Measurements from ENCODE around the gene THAP8. TPM values are rescaled to one million over a fixed set of nuclear protein-coding genes. Genes with fewer than 3 reads are reported as not detected.

The THAP8 gene
- total RNA-seq, 1 experiment from 2014 or later, result 4.6 TPM

DNA sequence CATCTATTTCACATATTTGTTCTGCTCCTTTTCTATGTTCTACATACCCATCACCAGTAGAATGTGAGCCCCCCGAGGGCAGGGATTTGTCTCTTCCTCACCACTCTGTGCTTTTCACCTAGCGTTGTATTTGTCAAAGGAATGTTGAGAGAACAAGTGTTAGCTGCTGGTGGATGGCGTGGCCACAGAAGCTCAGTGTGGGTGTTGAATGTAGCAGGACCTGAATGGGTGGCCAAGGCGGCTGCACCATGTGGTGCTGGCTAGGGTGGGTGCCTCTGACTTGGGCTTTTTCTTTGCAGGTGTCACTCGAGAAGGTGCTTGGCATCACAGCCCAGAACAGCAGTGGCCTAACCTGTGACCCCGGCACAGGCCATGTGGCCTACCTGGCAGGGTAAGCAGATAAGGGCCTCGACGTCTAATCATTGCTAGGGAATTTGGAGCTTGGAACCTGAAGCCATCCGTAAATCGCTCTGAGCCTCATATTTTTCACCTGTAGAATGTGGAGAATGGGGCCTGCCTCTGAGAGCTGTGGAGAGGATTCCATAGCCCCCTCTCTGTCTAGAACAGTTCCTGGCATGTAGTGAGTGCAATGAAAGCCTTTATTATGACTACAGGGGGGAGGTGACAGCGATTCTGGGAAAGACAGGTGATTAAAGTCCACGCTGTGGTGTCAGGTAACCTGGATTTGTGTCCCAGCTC, 4.5 kb upstream of the THAP8 start:
- Histone ChIP-seq H3K9me3 (ENCODE audit: low read depth, low read length, poor library complexity, severe bottlenecking) (no peaks in the 10 kb centered on the region), H3K36me3 (ENCODE audit: insufficient read depth, low read length, poor library complexity, severe bottlenecking) (peaks cover 38% of the 10 kb centered on the region), H3K27me3 (replicated peaks; ENCODE audit: insufficient read depth, low read depth, low read length, poor library complexity) (no peaks in the 10 kb centered on the region), H3K4me1 (ENCODE audit: insufficient read depth, low read length, poor library complexity, severe bottlenecking) (peaks cover 5% of the 10 kb centered on the region), H3K27ac (ENCODE audit: low read depth, low read length, poor library complexity, severe bottlenecking) (peak overlapping the region; percentile 23), H3K4me3 (ENCODE audit: low read depth, low read length, poor library complexity, severe bottlenecking) (no peak overlapping the region)
- ChIA-PET CTCF (no interaction called here), POLR2A (ENCODE audit: low non-redundant PET) (no interaction called here)
- intact Hi-C loops (cut with micrococcal nuclease; ENCODE audit: unreplicated experiment), result no loop called here
- TF ChIP-seq, protein P1, sequence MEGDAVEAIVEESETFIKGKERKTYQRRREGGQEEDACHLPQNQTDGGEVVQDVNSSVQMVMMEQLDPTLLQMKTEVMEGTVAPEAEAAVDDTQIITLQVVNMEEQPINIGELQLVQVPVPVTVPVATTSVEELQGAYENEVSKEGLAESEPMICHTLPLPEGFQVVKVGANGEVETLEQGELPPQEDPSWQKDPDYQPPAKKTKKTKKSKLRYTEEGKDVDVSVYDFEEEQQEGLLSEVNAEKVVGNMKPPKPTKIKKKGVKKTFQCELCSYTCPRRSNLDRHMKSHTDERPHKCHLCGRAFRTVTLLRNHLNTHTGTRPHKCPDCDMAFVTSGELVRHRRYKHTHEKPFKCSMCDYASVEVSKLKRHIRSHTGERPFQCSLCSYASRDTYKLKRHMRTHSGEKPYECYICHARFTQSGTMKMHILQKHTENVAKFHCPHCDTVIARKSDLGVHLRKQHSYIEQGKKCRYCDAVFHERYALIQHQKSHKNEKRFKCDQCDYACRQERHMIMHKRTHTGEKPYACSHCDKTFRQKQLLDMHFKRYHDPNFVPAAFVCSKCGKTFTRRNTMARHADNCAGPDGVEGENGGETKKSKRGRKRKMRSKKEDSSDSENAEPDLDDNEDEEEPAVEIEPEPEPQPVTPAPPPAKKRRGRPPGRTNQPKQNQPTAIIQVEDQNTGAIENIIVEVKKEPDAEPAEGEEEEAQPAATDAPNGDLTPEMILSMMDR (conservative IDR thresholded peaks at IDR 0.05; ENCODE audit: low read depth, low read length), result no peak
- TF ChIP-seq EZH2 (IDR thresholded peaks at IDR 0.05; ENCODE audit: borderline replicate concordance, low read depth, low read length, poor library complexity, severe bottlenecking), result no peak
- BruUV-seq (replicated peaks), result no TSS peak
- DNase-seq (ENCODE audit: low spot score), result no peak

DNA sequence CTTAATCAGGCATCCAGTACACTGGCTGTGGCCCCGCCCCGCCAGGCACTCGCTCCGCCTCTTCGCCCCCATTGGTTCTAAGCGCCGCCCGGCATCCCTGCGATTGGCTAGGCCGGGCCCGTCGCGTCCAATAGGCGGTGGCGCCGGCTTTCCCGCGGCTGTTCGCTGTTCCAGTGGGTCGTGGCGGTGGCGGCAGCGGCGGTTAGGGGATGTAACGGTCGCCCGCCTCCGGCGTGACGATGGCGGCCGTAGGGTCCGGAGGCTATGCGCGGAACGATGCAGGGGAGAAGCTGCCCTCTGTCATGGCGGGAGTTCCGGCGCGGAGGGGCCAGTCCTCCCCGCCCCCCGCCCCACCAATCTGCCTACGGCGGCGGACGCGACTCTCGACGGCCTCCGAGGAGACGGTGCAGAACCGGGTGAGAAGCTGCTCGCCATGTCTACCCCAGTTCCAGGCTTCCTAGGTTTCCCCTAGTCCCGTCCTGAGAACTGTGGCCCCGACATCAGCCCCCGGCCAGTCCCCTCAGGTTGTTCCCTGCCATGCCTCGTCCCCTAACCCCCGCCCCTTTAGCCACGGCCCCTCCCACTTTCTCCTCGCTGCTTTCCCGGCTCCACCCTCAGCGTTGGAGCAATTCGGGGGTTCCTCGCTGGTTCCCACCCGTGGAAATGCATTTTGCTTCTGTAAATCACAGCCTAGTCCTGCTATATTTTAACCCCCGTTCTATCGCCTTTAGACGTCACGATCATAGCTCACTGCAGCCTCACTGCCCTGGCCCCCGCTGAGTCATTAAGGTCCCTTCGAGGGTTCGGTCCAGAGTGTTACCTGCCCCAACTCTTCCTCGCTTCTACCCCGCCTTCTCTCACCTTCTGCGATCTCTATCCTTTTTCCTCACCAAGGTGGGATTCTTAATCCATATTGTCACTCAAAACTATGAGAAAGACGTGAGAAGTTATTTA, 925 bp upstream of the THAP8 start, which contains the start of gene WDR62:
WDR62 (plus strand) TSS at position 165 of the 954 bp plus-strand sequence; CDS start at position 240, 75 bp downstream.
- Histone ChIP-seq H3K36me3 (ENCODE audit: insufficient read depth, low read length, poor library complexity, severe bottlenecking) (peaks cover 17% of the 10 kb centered on the region), H3K27ac (ENCODE audit: low read depth, low read length, poor library complexity, severe bottlenecking) (peak within 1 kb of the TSS; percentile 93), H3K9me3 (ENCODE audit: low read depth, low read length, poor library complexity, severe bottlenecking) (no peaks in the 10 kb centered on the region), H3K27me3 (replicated peaks; ENCODE audit: insufficient read depth, low read depth, low read length, poor library complexity) (no peaks in the 10 kb centered on the region), H3K4me3 (ENCODE audit: low read depth, low read length, poor library complexity, severe bottlenecking) (peak within 1 kb of the TSS; percentile 85), H3K4me1 (ENCODE audit: insufficient read depth, low read length, poor library complexity, severe bottlenecking) (peaks cover 5% of the 10 kb centered on the region)
- TF ChIP-seq EZH2 (IDR thresholded peaks at IDR 0.05; ENCODE audit: borderline replicate concordance, low read depth, low read length, poor library complexity, severe bottlenecking), result no peak
- TF ChIP-seq, protein P1 (conservative IDR thresholded peaks at IDR 0.05; ENCODE audit: low read depth, low read length), result 0 out of 2 replicates have a peak, but pooled peaks have one; percentile 4
- CTCF ChIA-PET, result no interaction called here
- no TSS peak for BruUV-seq (replicated peaks)
- POLR2A ChIA-PET (ENCODE audit: low non-redundant PET), result interaction anchor here (0.9 kb wide), 1 partner anchor 60 kb away, joined by 3 read pairs; no protein-coding TSS in a partner anchor
- DNase-seq (ENCODE audit: low spot score), result peak; percentile 97
- intact Hi-C loops (cut with micrococcal nuclease; ENCODE audit: unreplicated experiment), result loop anchor here (2.0 kb wide), 1 partner anchor 60 kb away; the partner anchor contains the start of genes POLR2I and TBCB

DNA sequence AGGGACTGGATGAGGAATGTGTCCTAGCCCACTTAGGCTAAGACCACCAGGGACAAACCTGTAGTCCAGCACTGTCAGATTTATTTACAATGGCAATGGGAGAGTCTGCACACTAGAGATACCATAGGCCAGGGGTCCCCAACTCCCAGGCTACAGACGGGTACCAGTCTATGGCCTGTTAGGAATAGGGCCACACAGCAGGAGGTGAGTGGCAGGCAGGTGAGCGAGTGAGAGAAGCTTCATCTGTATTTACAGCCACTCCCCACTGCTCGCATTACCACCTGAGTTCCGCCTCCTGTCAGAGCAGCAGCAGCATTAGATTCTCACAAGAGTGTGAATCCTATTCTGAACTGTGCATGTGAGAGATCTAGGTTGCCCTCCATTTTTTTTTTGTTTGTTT, 2.4 kb downstream of the THAP8 start:
- intact Hi-C loops (cut with micrococcal nuclease; ENCODE audit: unreplicated experiment), result no loop called here
- peaks cover under 1% of the 10 kb centered on the region for H3K4me1 ChIP-seq (ENCODE audit: insufficient read depth, low read length, poor library complexity, severe bottlenecking)

More for the DNA sequence above, 2.4 kb downstream of the THAP8 start:
- no peak for TF ChIP-seq EZH2 (IDR thresholded peaks at IDR 0.05; ENCODE audit: borderline replicate concordance, low read depth, low read length, poor library complexity, severe bottlenecking)
- TF ChIP-seq, protein P1 (conservative IDR thresholded peaks at IDR 0.05; ENCODE audit: low read depth, low read length), result no peak
- H3K9me3 ChIP-seq (ENCODE audit: low read depth, low read length, poor library complexity, severe bottlenecking), result no peaks in the 10 kb centered on the region
- no TSS peak for BruUV-seq (replicated peaks)
- DNase-seq (ENCODE audit: low spot score), result no peak
- no peaks in the 10 kb centered on the region for H3K27me3 ChIP-seq (replicated peaks; ENCODE audit: insufficient read depth, low read depth, low read length, poor library complexity)
- H3K27ac ChIP-seq (ENCODE audit: low read depth, low read length, poor library complexity, severe bottlenecking), result no peak overlapping the region
- no peaks in the 10 kb centered on the region for H3K36me3 ChIP-seq (ENCODE audit: insufficient read depth, low read length, poor library complexity, severe bottlenecking)
- POLR2A ChIA-PET (ENCODE audit: low non-redundant PET), result no interaction called here
- CTCF ChIA-PET, result no interaction called here
- H3K4me3 ChIP-seq (ENCODE audit: low read depth, low read length, poor library complexity, severe bottlenecking), result no peak overlapping the region

Measured in A673 (cell line).